Measurements from ENCODE around the gene CENPW.

CENPW gene

GRCh38 chr6:126339796-126340609 is at the start of gene CENPW:
Gene CENPW, plus strand, starts transcription at chr6:126340115. Its CDS starts 159 bp downstream, at chr6:126340274.
- no peaks in the 10 kb centered on the region for H3K79me2 ChIP-seq
- H2AFZ ChIP-seq: peak within 1 kb of the TSS; percentile 88
- no peak for TF ChIP-seq CTCF (IDR thresholded peaks at IDR 0.05)
- H3K9me3 ChIP-seq (ENCODE audit: control insufficient read depth, low read length): no peaks in the 10 kb centered on the region
- H3K36me3 ChIP-seq (ENCODE audit: control insufficient read depth, insufficient read depth, low read length): no peaks in the 10 kb centered on the region
- no peaks in the 10 kb centered on the region for H3K27me3 ChIP-seq (ENCODE audit: control insufficient read depth, insufficient read depth, low read length)
- H3K4me3 ChIP-seq (ENCODE audit: low read depth, low read length): peak within 1 kb of the TSS; percentile 68
- H3K4me1 ChIP-seq: peaks cover 4% of the 10 kb centered on the region
- H3K27ac ChIP-seq: peak within 1 kb of the TSS; percentile 3
- H3K4me2 ChIP-seq (ENCODE audit: low read length): peak within 1 kb of the TSS; percentile 75
- H3K9ac ChIP-seq: no peak within 1 kb of the TSS

GRCh38 chr6:126293891-126294524 is 45.9 kb upstream of the CENPW start:
- Histone ChIP-seq H3K36me3 (ENCODE audit: control insufficient read depth, insufficient read depth, low read length) (no peaks in the 10 kb centered on the region), H3K4me1 (no peaks in the 10 kb centered on the region), H3K4me2 (ENCODE audit: low read length) (no peak overlapping the region), H3K79me2 (no peaks in the 10 kb centered on the region), H3K4me3 (ENCODE audit: low read depth, low read length) (no peak overlapping the region), H3K9ac (no peak overlapping the region), H3K27ac (no peak overlapping the region), H2AFZ (no peak overlapping the region), H3K9me3 (ENCODE audit: control insufficient read depth, low read length) (no peaks in the 10 kb centered on the region), H3K27me3 (ENCODE audit: control insufficient read depth, insufficient read depth, low read length) (no peaks in the 10 kb centered on the region)
- no peak for TF ChIP-seq CTCF (IDR thresholded peaks at IDR 0.05)

- TF ChIP-seq CTCF (IDR thresholded peaks at IDR 0.05): no peak
- Histone ChIP-seq H3K4me1 (no peaks in the 10 kb centered on the region), H3K27me3 (ENCODE audit: control insufficient read depth, insufficient read depth, low read length) (no peaks in the 10 kb centered on the region), H2AFZ (no peak overlapping the region), H3K4me3 (ENCODE audit: low read depth, low read length) (no peak overlapping the region), H3K9ac (no peak overlapping the region), H3K79me2 (no peaks in the 10 kb centered on the region), H3K9me3 (ENCODE audit: control insufficient read depth, low read length) (no peaks in the 10 kb centered on the region), H3K27ac (no peak overlapping the region), H3K36me3 (ENCODE audit: control insufficient read depth, insufficient read depth, low read length) (no peaks in the 10 kb centered on the region), H3K4me2 (ENCODE audit: low read length) (no peak overlapping the region)
Measured at GRCh38 chr6:126300126-126300525, 39.8 kb upstream of the CENPW start.

- Histone ChIP-seq H3K27ac (no peak overlapping the region), H3K36me3 (ENCODE audit: control insufficient read depth, insufficient read depth, low read length) (no peaks in the 10 kb centered on the region), H3K79me2 (no peaks in the 10 kb centered on the region), H3K4me3 (ENCODE audit: low read depth, low read length) (no peak overlapping the region), H3K9me3 (ENCODE audit: control insufficient read depth, low read length) (no peaks in the 10 kb centered on the region), H3K9ac (no peak overlapping the region), H3K4me2 (ENCODE audit: low read length) (no peak overlapping the region), H2AFZ (no peak overlapping the region), H3K4me1 (no peaks in the 10 kb centered on the region), H3K27me3 (ENCODE audit: control insufficient read depth, insufficient read depth, low read length) (no peaks in the 10 kb centered on the region)
- no peak for TF ChIP-seq CTCF (IDR thresholded peaks at IDR 0.05)
Measured at GRCh38 chr6:126300735-126301134, 39.2 kb upstream of the CENPW start.

Measured in parathyroid adenoma (tissue), 2 donors.